Central memory CD8-positive, alpha-beta T cell (primary cell): ENCODE results near the gene IDH3A.

ENCODE experiments used
- ATAC-seq: fragments of 150-1000 bp; cut with Tn5 transposase; replicated peaks from 2 replicates; pipeline ENCODE4 v1.10.0; 2022; ENCODE audit warnings: mild to moderate bottlenecking, moderate FRiP score, moderate number of reproducible peaks; ENCODE audit not compliant: poor library complexity, severe bottlenecking; ENCODE audit errors: extremely low read depth
- DNase-seq, 2 donors: peaks; one replicate each; pipeline ENCODE4 v3.0.0; 2021; ENCODE audit warnings: low spot score in 2 of 2
- H3K27ac Mint-ChIP-seq: one replicate; pipeline ENCODE4 v1.8.0; 2022; ENCODE audit warnings: low read depth, mild to moderate bottlenecking, moderate library complexity, mixed read lengths
- H3K27me3 Mint-ChIP-seq: one replicate; pipeline ENCODE4 v1.8.0; 2022; ENCODE audit warnings: mixed read lengths
- H3K36me3 Mint-ChIP-seq: one replicate; pipeline ENCODE4 v1.8.0; 2022; ENCODE audit warnings: mild to moderate bottlenecking, moderate library complexity, mixed read lengths; ENCODE audit not compliant: insufficient read depth
- H3K4me1 Mint-ChIP-seq: one replicate; pipeline ENCODE4 v1.8.0; 2022; ENCODE audit warnings: mixed read lengths
- H3K4me3 Mint-ChIP-seq: one replicate; pipeline ENCODE4 v1.8.0; 2022; ENCODE audit warnings: mild to moderate bottlenecking, moderate library complexity, mixed read lengths
- H3K9me3 Mint-ChIP-seq: one replicate; pipeline ENCODE4 v1.8.0; 2022; ENCODE audit warnings: mixed read lengths

The IDH3A gene

DNA sequence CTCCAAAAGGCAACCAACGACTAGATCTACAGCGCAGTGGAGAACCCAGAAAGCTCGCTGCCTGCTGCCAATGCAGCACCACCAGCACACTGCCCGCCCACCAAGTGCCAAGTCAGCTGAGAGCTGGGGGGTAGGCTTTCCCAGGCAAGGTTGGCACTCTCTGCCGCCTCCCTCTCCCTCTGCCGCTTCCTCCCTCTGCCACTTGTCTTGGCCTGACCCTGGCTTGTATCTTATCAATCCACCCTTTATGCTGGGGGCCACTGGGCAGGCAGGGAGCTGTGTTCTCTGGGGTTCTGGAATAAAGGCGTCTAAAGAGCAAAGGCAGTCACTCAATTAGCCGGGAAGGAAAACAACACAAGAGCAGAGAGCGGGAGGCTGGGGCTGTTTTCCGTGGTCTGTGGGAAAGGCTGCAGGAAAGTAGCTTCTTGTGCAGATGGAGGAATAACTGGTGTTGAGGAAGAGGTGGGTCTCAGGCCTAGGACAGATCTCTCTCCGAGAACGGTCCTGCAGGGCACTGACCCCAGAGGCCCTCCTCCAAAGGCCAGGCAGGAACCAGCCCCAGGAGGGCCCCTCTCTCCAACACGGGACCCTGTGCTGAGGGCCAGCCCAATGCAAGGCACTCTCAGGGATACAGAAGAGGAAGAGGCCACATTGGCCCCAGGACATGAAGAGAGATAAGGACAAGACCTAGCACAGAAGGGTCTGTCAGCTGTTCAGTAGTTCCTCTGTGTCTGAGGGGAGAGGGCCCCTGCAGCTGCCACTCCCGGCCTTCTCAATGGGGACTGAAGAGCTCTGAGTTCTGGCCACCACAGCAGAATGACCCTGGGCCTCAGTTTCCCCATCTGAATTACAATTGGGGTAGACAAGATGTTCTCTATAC is 54.4 kb downstream of the IDH3A start:
- Mint-ChIP-seq H3K27me3 (no peaks in the 10 kb centered on the region), H3K4me1 (no peaks in the 10 kb centered on the region), H3K9me3 (no peaks in the 10 kb centered on the region), H3K36me3 (peaks cover 4% of the 10 kb centered on the region), H3K27ac (no peak overlapping the region), H3K4me3 (no peak overlapping the region)
- no peak for ATAC-seq
- DNase-seq = peak in 1 of 2 donors; percentile 2

DNA sequence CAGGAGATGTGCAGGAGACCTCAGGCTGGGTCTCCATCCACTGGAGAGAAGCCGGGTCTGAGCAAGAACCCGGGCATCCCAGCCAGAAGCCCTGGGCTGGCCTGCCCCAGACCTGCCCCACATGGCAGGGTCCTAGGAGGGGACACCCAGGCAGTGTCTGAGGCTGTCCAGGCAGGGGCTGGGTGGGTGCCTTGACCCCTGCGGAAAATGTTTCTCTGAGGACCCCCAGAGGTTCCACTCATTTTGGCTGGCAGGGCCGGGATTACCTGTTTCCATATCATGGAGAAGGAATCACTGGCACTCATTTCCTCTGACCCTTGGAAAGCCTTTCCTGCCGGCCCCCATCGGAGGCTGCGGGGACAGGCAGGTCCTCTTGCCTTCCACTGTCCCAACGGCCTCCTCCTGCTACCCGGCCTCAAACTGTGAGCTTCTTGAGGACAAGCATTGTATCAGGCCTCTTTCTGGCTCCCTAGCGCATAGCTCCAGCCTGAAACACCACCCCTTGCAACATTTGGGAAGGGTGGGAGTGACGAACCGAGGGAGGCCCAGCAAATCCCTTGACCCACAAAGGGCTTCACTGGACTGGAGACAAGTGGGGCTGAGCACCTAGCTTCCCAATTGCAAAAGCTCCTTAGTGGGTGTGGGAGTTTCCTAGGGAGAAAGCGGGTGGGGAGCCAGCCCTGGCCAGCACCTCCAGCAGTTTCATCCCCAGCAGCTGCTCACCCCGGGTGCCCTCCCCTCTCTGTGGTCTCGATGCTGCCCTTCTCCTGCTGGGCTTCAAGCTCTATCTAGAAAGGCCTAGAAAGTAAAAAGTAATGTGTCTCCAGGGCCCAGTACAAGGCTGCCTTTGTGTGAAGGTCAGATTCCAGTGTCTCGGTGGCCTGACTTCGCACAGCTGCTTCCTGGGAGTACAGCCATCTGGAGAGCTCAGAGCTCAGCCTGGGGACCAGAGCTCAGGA is 55.5 kb downstream of the IDH3A start:
- peak in 1 of 2 donors; percentile 9 for DNase-seq
- Mint-ChIP-seq H3K27ac (no peak overlapping the region), H3K9me3 (no peaks in the 10 kb centered on the region), H3K27me3 (no peaks in the 10 kb centered on the region), H3K4me1 (no peaks in the 10 kb centered on the region), H3K36me3 (peaks cover 4% of the 10 kb centered on the region), H3K4me3 (no peak overlapping the region)
- ATAC-seq = no peak

- H3K4me1 Mint-ChIP-seq = no peaks in the 10 kb centered on the region
- peaks cover 4% of the 10 kb centered on the region for H3K36me3 Mint-ChIP-seq
- ATAC-seq = no peak
- DNase-seq = no peak
- no peak overlapping the region for H3K4me3 Mint-ChIP-seq
- H3K27ac Mint-ChIP-seq = no peak overlapping the region
- H3K27me3 Mint-ChIP-seq = no peaks in the 10 kb centered on the region
- no peaks in the 10 kb centered on the region for H3K9me3 Mint-ChIP-seq
Observed at GRCh38 chr15:78205337-78205736, 56.2 kb downstream of the IDH3A start.

GRCh38 chr15:78205856-78206255 is 56.7 kb downstream of the IDH3A start:
- no peak overlapping the region for H3K4me3 Mint-ChIP-seq
- no peaks in the 10 kb centered on the region for H3K4me1 Mint-ChIP-seq
- DNase-seq (peak in 1 of 2 donors; percentile 11), ATAC-seq (no peak)
- peaks cover 4% of the 10 kb centered on the region for H3K36me3 Mint-ChIP-seq
- H3K9me3 Mint-ChIP-seq = no peaks in the 10 kb centered on the region
- no peaks in the 10 kb centered on the region for H3K27me3 Mint-ChIP-seq
- H3K27ac Mint-ChIP-seq = no peak overlapping the region

DNA sequence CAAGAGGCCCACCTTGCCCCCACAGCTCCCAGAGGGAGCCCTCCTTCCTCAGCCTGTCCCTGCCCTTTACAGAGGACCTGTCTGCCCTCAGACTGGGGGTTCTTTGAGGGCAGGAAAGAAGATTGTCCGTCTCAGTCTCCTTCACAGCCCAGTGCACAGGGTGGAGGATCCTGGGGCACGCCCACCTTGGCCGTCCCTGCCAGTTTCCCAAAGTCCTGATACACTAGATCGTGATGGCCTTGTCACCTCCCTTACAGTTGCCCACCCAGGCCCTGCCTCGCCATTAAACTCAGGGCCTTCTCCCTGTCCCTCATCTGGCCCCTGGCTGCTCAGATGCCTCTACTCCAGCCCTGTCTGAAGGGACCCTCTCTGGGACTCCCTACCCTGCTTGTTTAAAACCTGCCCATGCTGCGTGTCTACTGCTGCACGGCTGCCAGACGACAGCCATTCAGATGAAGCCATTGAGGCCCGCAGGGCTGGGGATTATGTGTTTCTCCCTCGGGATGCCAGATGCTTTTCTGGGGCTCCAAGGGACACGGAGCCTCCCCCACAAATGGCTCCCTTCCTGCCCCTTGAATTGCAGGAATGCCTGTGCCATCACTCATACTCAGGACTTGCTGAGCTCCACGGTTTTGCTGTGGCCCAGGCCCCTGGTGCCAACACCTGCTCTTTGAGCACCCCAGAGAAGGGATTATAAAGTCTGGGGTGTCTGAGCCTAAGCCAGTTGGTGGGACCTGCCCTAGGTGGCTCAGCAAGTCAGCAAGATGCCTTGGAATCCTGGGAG is 57.4 kb downstream of the IDH3A start:
- Mint-ChIP-seq H3K9me3 (no peaks in the 10 kb centered on the region), H3K36me3 (peaks cover 4% of the 10 kb centered on the region)
- no peak for ATAC-seq

DNA sequence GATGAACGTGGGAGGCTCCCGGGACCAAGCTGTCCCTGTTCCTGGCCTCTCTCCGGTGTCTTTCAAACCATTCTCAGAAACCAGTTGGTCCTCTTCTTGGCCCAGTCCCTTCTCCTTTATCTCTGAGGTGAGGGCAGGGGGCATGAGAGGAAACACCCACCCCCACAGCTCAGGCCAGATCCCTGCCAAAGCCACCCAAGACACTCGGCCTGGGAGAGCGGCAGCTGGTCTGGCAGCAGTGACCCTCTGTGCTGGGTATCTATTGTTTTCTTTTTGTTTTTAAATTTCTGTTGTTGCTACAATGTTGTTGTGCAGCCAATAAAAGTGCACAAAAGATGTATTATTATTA is 57.9 kb downstream of the IDH3A start:
- H3K27me3 Mint-ChIP-seq = peaks cover 9% of the 10 kb centered on the region
- H3K9me3 Mint-ChIP-seq = no peaks in the 10 kb centered on the region
- H3K27ac Mint-ChIP-seq = no peak overlapping the region
- no peak for DNase-seq
- no peak overlapping the region for H3K4me3 Mint-ChIP-seq
- ATAC-seq = no peak
- no peaks in the 10 kb centered on the region for H3K4me1 Mint-ChIP-seq
- peaks cover 2% of the 10 kb centered on the region for H3K36me3 Mint-ChIP-seq

More for the DNA sequence above, 57.4 kb downstream of the IDH3A start:
- no peak overlapping the region for H3K27ac Mint-ChIP-seq
- no peak overlapping the region for H3K4me3 Mint-ChIP-seq
- H3K4me1 Mint-ChIP-seq = no peaks in the 10 kb centered on the region
- no peak for DNase-seq
- peaks cover 3% of the 10 kb centered on the region for H3K27me3 Mint-ChIP-seq

GRCh38 chr15:78207641-78208340 is 58.6 kb downstream of the IDH3A start:
- DNase-seq (no peak), ATAC-seq (no peak)
- peaks cover 16% of the 10 kb centered on the region for H3K27me3 Mint-ChIP-seq

DNA sequence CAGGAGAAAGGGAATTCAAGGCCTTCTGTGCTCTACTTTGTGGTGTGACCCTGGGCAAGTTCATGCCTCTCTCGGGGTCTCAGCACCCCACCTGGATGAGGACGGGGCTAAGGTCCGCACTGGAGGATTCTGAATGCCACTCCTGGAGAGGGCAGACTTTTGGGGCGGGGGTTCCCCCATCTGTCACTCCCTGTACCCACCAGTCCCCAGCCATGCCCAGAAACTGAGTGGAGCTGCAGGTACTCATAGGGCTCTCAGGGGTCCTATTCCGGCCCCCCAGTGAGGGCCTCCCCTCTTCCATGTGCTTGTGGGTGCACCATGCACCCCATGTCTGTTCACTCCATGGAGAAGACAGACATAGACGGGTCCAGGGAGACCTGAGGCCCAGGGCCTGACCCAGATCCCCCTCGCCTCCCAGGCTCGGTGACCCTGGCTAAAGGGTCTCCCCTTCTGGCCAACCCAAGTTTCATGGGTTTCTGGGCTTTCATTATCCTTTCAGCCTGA is 59.2 kb downstream of the IDH3A start:
- peaks cover 2% of the 10 kb centered on the region for H3K36me3 Mint-ChIP-seq
- DNase-seq = peak in 1 of 2 donors; percentile 8
- H3K9me3 Mint-ChIP-seq = no peaks in the 10 kb centered on the region
- H3K27me3 Mint-ChIP-seq = peaks cover 22% of the 10 kb centered on the region
- no peak for ATAC-seq
- H3K27ac Mint-ChIP-seq = no peak overlapping the region
- H3K4me3 Mint-ChIP-seq = no peak overlapping the region
- no peaks in the 10 kb centered on the region for H3K4me1 Mint-ChIP-seq

More at GRCh38 chr15:78207641-78208340, 58.6 kb downstream of the IDH3A start:
- Mint-ChIP-seq H3K9me3 (no peaks in the 10 kb centered on the region), H3K27ac (no peak overlapping the region), H3K36me3 (peaks cover 2% of the 10 kb centered on the region), H3K4me1 (no peaks in the 10 kb centered on the region), H3K4me3 (no peak overlapping the region)

DNA sequence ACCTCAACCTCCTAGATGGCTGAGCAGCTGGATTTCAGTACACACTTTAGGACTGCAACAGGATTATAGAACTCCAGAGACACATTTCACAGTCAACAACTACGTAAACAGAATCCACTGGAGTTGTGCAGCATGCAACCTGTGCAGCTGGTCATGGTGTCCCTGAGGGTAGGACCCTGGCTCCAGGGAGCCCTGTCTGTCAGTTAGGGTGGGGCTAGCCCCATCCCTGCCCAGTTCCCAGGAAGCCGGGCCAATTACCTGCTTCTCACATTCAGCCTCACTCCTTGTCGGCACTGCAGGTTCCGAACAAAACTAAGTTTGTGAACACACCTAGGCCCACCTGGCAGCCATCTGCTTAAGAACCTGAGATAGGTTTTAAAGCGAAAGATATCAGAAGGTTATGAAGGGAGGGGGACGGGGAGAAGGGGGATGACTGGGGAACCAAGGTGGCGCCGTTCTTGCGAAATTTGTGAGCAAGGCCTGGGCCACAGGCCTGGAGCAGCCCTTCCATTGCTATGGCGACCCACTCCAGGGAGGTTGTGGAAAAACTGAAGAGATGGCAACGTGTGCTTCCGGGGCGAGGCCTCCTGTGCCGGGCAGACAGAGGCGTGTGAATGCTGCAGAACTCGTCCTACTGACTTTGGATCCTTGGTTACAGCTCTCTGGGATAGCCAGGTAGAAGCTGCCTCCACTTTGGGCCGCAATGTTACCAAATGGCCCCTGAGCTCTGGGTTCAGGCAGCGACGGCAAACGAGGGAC is 59.9 kb downstream of the IDH3A start:
- Mint-ChIP-seq H3K27ac (no peak overlapping the region), H3K9me3 (no peaks in the 10 kb centered on the region), H3K36me3 (no peaks in the 10 kb centered on the region), H3K4me3 (no peak overlapping the region), H3K27me3 (peaks cover 22% of the 10 kb centered on the region), H3K4me1 (no peaks in the 10 kb centered on the region)
- no peak for DNase-seq
- ATAC-seq = no peak

DNA sequence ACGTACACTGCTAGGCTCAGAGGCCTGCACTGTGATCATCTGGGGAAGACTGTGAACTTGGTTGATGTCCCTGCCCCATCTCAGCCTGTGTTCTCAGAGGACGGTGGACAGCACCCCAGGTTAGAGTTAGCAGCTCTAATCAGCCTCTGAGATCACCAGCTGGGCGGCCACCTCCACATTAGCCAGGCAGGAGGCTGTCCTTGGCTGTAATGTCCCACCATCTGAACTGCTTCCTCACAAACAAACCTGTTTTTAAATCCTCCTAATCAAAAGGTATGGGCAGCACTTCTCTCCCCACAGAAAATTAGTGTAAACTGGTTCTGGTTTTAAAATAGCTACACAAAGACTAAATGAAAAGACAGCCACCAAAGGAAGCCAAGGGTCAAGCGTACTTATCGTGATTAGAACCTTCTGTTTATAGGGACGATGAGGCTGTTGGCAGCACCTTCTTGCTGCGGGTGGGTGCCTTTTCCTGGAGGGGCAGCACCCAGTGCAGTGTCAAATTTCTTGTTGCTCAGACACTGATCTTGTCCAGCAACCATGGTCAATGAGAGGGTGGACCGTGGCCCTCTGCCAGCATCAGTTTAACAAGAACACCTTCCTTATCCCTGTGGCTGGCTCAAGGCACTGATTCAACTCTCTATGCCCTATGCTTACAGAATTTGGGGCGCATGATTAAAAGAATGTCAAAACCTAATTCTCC is 60.6 kb downstream of the IDH3A start:
- Mint-ChIP-seq H3K4me3 (no peak overlapping the region), H3K9me3 (no peaks in the 10 kb centered on the region), H3K36me3 (no peaks in the 10 kb centered on the region), H3K27ac (no peak overlapping the region), H3K27me3 (peaks cover 22% of the 10 kb centered on the region), H3K4me1 (no peaks in the 10 kb centered on the region)
- DNase-seq (no peak), ATAC-seq (no peak)

- H3K27ac Mint-ChIP-seq = no peak overlapping the region
- H3K9me3 Mint-ChIP-seq = no peaks in the 10 kb centered on the region
- ATAC-seq (no peak), DNase-seq (no peak)
- H3K27me3 Mint-ChIP-seq = peaks cover 22% of the 10 kb centered on the region
- H3K4me1 Mint-ChIP-seq = no peaks in the 10 kb centered on the region
- H3K36me3 Mint-ChIP-seq = no peaks in the 10 kb centered on the region
- no peak overlapping the region for H3K4me3 Mint-ChIP-seq
Observed at GRCh38 chr15:78210349-78210717, 61.2 kb downstream of the IDH3A start.
